HUES6 (cell line): Measurements from ENCODE around the gene SLC4A7.

Experiments
- H3K27ac ChIP-seq: 2 replicates; pipeline ENCODE4 v1.7.0; 2013; ENCODE audit warnings: low read depth, mild to moderate bottlenecking, low read length, inconsistent platforms
- H3K27me3 ChIP-seq: 2 replicates; pipeline ENCODE4 v1.6.1; 2013; ENCODE audit warnings: low read length; ENCODE audit not compliant: control insufficient read depth, insufficient read depth
- H3K36me3 ChIP-seq: 2 replicates; pipeline ENCODE4 v1.6.1; 2013; ENCODE audit warnings: low read length; ENCODE audit not compliant: control insufficient read depth, insufficient read depth
- H3K4me1 ChIP-seq: 2 replicates; pipeline ENCODE4 v1.6.1; 2013; ENCODE audit warnings: low read length; ENCODE audit not compliant: control insufficient read depth, insufficient read depth
- H3K4me3 ChIP-seq: 2 replicates; pipeline ENCODE4 v1.5.1; 2013; ENCODE audit warnings: low read depth, low read length
- H3K9ac ChIP-seq: one replicate; pipeline ENCODE4 v1.6.1; 2013; ENCODE audit warnings: mild to moderate bottlenecking, low read length
- H3K9me3 ChIP-seq: 2 replicates; pipeline ENCODE4 v1.6.1; 2013; ENCODE audit warnings: low read depth, low read length; ENCODE audit not compliant: control insufficient read depth, insufficient read depth

SLC4A7 gene

DNA sequence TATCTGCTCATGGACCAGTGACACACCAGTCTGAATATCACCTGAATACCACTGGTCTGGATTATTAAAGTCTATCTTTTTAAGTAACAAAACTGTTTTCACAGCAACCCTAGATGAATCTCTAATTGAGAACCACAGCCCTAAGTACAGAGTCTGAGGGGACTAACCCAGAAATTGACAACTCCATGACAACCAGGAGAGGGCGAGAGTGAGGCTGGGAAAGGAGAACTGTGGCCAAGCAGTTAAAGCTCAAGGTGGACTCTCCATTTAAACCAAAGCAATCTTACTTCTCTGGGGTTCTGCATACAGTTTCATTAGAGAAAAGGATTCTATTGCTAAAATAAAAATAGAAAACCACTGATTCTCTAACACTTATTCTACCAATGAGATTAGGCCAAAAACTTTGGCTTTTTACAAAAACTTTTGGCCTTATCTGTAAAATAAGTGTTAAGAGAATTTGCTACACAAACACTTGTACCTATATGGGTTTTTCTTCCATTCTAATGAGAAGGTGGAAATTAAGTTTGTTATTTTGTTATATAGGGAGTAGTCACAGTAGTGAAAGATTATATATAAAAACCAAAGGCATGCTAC, 126.4 kb downstream of the SLC4A7 start:
- Histone ChIP-seq H3K36me3 (no peaks in the 10 kb centered on the region), H3K27me3 (no peaks in the 10 kb centered on the region), H3K9ac (no peak overlapping the region), H3K9me3 (no peaks in the 10 kb centered on the region), H3K4me1 (peaks cover 21% of the 10 kb centered on the region), H3K27ac (no peak overlapping the region), H3K4me3 (no peak overlapping the region)

DNA sequence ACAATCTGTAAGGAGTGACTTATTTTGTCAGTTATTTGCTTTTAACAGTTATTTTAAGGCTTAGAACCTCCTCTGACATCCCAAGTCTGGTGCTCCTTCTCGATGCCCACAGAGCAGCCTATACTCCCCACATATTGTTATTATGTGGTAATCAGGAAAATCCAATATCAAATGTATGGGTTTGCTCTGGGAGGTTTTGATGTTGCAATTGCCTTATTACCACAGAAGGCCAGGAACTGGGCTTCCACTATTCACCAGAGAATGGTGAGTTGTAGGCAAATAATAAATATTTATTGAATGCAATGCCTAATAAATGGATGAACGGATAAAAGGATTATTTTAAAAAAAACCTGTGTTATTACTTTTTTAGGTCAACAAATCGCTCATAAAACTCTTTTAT, 127.2 kb downstream of the SLC4A7 start:
- peaks cover 25% of the 10 kb centered on the region for H3K4me1 ChIP-seq
- H3K4me3 ChIP-seq: no peak overlapping the region
- no peak overlapping the region for H3K27ac ChIP-seq
- H3K36me3 ChIP-seq: no peaks in the 10 kb centered on the region
- H3K9ac ChIP-seq: no peak overlapping the region
- H3K9me3 ChIP-seq: no peaks in the 10 kb centered on the region
- no peaks in the 10 kb centered on the region for H3K27me3 ChIP-seq

- Histone ChIP-seq H3K9ac (no peak overlapping the region), H3K9me3 (no peaks in the 10 kb centered on the region), H3K27me3 (no peaks in the 10 kb centered on the region), H3K36me3 (no peaks in the 10 kb centered on the region), H3K4me3 (no peak overlapping the region), H3K27ac (no peak overlapping the region), H3K4me1 (peaks cover 24% of the 10 kb centered on the region; the same call in 1 of the 2 replicates)
Observed at GRCh38 chr3:27354588-27355203, 129.5 kb downstream of the SLC4A7 start.

GRCh38 chr3:27354161-27354560, 130.0 kb downstream of the SLC4A7 start:
- Histone ChIP-seq H3K36me3 (no peaks in the 10 kb centered on the region), H3K4me1 (peaks cover 24% of the 10 kb centered on the region; the same call in 1 of the 2 replicates), H3K27ac (no peak overlapping the region), H3K9ac (no peak overlapping the region), H3K4me3 (no peak overlapping the region), H3K27me3 (no peaks in the 10 kb centered on the region), H3K9me3 (no peaks in the 10 kb centered on the region)

DNA sequence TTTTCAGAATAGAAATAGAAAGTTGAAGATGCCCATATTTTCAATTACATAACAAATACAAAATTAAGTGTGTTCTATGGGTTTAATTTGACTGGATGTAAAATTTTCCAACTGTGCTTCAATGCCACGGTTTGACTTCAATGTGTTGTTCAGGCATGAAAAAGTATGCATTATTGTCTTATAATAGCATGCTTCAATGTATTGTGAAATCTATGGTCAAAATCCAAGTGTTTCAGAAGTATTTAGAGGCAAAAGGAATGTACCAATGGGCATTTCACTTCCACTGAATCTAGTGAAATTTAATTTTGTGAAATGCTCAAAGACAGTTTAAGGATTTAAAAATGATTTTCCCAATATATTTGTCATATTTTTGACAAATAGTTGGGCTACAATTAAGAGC, 131.0 kb downstream of the SLC4A7 start:
- Histone ChIP-seq H3K9ac (no peak overlapping the region), H3K27me3 (no peaks in the 10 kb centered on the region), H3K27ac (no peak overlapping the region), H3K4me3 (no peak overlapping the region), H3K9me3 (no peaks in the 10 kb centered on the region), H3K4me1 (peaks cover 24% of the 10 kb centered on the region; the same call in 1 of the 2 replicates), H3K36me3 (no peaks in the 10 kb centered on the region)

DNA sequence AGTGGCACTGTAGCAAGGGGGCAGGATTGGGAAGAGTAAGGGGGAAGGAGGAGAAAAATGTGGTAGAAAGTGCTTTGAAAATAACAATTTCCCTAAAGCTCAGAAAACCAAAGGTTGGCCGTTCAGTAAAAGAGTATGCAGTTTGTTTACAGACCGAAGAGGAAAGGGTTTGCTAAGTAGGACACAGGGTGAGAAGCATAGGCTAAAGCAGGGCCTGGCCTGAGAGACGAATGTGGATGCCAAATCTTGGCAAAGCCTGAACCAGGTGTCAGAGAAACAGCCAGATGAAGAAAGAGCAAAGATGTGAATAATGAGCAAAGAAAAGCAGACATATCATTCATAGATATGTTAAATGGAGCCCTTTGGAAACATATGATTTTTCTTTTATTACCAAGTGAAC, 132.1 kb downstream of the SLC4A7 start:
- no peaks in the 10 kb centered on the region for H3K9me3 ChIP-seq
- H3K27ac ChIP-seq: no peak overlapping the region
- no peaks in the 10 kb centered on the region for H3K36me3 ChIP-seq

DNA sequence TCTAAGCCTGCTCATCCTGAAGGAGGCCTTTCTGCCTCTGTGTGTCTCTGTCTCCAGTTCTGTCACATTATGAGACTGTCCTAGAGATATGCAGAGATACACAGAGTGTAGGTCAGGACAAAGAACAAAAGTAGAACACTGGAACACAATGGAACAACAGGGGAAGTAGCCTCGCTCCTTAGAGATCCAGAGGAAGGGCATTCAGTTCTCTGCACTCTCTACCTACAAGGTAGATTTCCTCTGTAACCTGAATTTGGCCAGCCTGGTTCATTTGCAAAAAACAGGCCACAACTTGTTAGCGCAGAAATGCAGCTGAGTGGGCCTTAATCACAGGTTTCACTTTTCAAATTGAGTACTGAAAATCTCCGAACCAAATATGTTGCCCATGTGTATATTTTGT, 134.4 kb downstream of the SLC4A7 start:
- Histone ChIP-seq H3K27ac (no peak overlapping the region), H3K36me3 (no peaks in the 10 kb centered on the region), H3K27me3 (no peaks in the 10 kb centered on the region), H3K9me3 (no peaks in the 10 kb centered on the region), H3K4me1 (peaks cover 23% of the 10 kb centered on the region; the same call in 1 of the 2 replicates), H3K9ac (no peak overlapping the region), H3K4me3 (no peak overlapping the region)

More for the DNA sequence above, 132.1 kb downstream of the SLC4A7 start:
- H3K9ac ChIP-seq: no peak overlapping the region
- H3K4me1 ChIP-seq: peaks cover 24% of the 10 kb centered on the region; the same call in 1 of the 2 replicates
- no peaks in the 10 kb centered on the region for H3K27me3 ChIP-seq
- no peak overlapping the region for H3K4me3 ChIP-seq

GRCh38 chr3:27345959-27346865, 138.0 kb downstream of the SLC4A7 start:
- no peak overlapping the region for H3K27ac ChIP-seq
- no peak overlapping the region for H3K4me3 ChIP-seq
- no peaks in the 10 kb centered on the region for H3K9me3 ChIP-seq
- no peak overlapping the region for H3K9ac ChIP-seq
- no peaks in the 10 kb centered on the region for H3K36me3 ChIP-seq
- H3K27me3 ChIP-seq: no peaks in the 10 kb centered on the region
- H3K4me1 ChIP-seq: 0 out of 2 replicates have a peak, but pooled peaks cover 5% of the 10 kb centered on the region

GRCh38 chr3:27345493-27345892, 138.7 kb downstream of the SLC4A7 start:
- 0 out of 2 replicates have a peak, but pooled peaks cover 5% of the 10 kb centered on the region for H3K4me1 ChIP-seq
- H3K9me3 ChIP-seq: no peaks in the 10 kb centered on the region
- H3K27ac ChIP-seq: no peak overlapping the region
- H3K9ac ChIP-seq: no peak overlapping the region
- H3K4me3 ChIP-seq: no peak overlapping the region
- H3K36me3 ChIP-seq: no peaks in the 10 kb centered on the region
- H3K27me3 ChIP-seq: no peaks in the 10 kb centered on the region

- H3K27ac ChIP-seq: no peak overlapping the region
- 0 out of 2 replicates have a peak, but pooled peaks cover 4% of the 10 kb centered on the region for H3K4me1 ChIP-seq
- H3K27me3 ChIP-seq: no peaks in the 10 kb centered on the region
- no peaks in the 10 kb centered on the region for H3K9me3 ChIP-seq
- H3K36me3 ChIP-seq: no peaks in the 10 kb centered on the region
- no peak overlapping the region for H3K4me3 ChIP-seq
- H3K9ac ChIP-seq: no peak overlapping the region
Observed at GRCh38 chr3:27345045-27345444, 139.1 kb downstream of the SLC4A7 start.

DNA sequence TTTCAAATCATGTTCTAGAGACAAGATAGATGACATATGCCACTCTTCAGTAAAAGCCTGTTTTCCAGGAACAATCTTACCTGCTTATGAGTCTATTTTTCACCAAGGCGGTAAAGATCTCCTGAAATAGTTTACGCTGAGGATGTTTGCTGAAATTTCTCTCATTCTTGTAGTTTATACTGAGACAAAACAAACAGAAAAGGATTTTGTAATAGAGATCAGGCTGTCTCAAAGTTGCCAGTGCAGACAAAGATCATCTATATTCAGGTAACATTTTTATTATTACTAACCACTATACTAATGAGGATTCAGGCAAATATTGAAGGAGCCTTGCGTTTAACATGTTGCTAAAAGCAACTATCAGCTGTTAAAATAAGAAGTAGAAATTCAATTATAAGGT, 140.0 kb downstream of the SLC4A7 start:
- Histone ChIP-seq H3K9ac (no peak overlapping the region), H3K4me1 (no peaks in the 10 kb centered on the region), H3K27me3 (no peaks in the 10 kb centered on the region), H3K4me3 (no peak overlapping the region), H3K9me3 (no peaks in the 10 kb centered on the region), H3K36me3 (no peaks in the 10 kb centered on the region), H3K27ac (no peak overlapping the region)
